GM08714 (cell line): ENCODE data around the gene DUOX2.
"Not testable (repeated sequence)": the region's sequence is repeated elsewhere in the genome, so short reads cannot be mapped to it uniquely, and the experiment has no call there.

Experiments
- H3K4me3 ChIP-seq: fragments of 200-500 bp; sonication (Bioruptor generic); 2 replicates; pipeline ENCODE4 v1.5.1; 2014; ENCODE audit warnings: mild to moderate bottlenecking, low read length, inconsistent platforms
- ZNF274 ChIP-seq: IDR thresholded peaks from 2 replicates; pipeline ENCODE4 v1.6.1; 2012; ENCODE audit warnings: mild to moderate bottlenecking, low read depth, low read length

DUOX2 gene

GRCh38 chr15:45089712-45090373, 24.1 kb downstream of the DUOX2 start:
- no peak for TF ChIP-seq ZNF274

GRCh38 chr15:45088801-45089711, 24.9 kb downstream of the DUOX2 start:
- TF ChIP-seq ZNF274: no peak
- no peak overlapping the region for H3K4me3 ChIP-seq

More at GRCh38 chr15:45089712-45090373, 24.1 kb downstream of the DUOX2 start:
- H3K4me3 ChIP-seq: no peak overlapping the region

DNA sequence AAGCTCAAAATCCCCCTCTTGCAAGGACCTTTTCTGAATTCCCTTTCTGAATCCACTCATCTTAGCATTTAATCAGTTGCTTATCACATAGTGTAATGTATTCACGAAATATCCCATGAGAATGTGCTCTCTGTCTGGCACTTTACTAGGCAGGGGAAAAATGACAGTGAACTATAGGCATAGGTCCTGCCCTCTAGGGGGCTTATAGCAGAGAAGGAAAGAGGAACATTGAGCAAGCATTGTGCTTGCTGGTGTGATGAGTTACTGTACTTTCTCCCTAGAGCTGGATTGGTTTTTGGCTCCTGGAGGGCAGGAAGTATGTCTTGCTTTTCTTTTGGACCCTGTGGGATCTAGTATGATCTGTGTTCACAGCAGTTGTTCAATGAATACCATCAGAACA, 26.5 kb downstream of the DUOX2 start:
- H3K4me3 ChIP-seq: no peak overlapping the region
- TF ChIP-seq ZNF274: no peak

DNA sequence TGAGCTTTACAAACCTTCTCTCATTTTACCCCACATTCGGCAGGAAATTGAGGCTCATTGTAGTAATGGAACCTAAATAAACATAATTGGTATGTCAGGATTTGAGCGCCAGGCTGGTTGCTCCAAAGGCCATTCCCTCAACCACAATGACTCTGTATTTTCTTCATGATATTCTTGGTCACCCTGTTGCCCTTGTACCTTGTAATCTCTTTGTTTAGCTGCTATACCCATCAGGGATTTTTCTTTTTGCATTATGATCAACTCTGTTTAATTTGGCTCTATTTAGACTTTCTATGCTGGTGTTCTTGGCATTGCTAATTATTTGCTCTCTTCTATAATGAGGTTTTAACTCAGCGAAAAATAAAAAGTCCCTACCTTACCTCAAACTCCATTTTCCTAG, 29.8 kb downstream of the DUOX2 start:
- no peak overlapping the region for H3K4me3 ChIP-seq
- TF ChIP-seq ZNF274: no peak

GRCh38 chr15:45083223-45083622, 30.7 kb downstream of the DUOX2 start:
- no peak overlapping the region for H3K4me3 ChIP-seq
- no peak for TF ChIP-seq ZNF274

GRCh38 chr15:45082412-45082811, 31.6 kb downstream of the DUOX2 start:
- H3K4me3 ChIP-seq: not testable (repeated sequence)

DNA sequence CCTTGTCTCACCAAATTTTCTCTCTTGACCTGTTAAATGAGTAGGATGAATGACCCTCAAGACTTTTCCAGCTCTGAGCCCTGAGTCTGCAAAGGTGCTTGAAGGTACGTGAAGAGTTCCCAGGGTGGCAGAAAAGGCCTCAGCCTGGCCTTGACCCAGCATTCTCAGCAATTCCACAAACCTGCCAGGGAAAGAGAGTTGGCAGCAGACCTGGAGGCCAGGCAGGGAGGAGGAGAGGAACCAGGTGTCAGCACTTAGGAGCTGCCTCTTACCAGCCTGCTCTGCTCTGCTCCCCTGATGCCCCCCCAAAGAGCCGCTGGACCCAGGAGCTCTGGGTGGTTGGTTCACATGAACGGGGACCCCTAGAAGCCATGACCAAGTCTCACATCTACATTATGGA, 33.4 kb downstream of the DUOX2 start:
- not testable (repeated sequence) for H3K4me3 ChIP-seq

DNA sequence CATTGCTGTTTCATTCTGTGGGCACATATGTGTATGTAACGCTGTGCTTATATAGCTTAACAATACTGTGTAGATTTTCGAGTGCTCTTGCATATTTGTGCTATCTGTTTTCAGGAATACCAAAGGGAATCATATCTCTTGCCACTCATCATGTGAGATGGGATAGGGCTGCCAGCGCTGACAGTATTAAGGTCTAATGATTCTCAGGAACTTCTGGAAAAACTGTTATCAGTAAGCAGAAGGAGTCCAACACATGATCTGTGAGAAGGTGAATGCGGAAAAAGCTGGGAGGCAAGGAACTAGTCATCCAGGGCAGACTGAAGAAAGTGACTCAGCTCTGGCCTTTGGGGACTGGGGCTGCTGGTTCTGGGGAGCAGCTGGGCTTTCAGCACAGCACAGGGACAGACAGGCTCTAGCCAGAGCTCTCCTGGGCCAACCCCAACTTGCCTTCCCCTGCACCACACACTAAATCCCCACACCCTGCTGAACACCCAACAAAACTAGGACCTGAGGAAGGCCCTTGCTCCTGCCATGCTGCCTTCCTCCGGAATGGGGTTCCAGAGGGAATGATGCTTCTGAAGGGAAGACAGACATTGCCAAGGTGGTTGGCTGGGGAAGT, 34.2 kb downstream of the DUOX2 start:
- not testable (repeated sequence) for H3K4me3 ChIP-seq

- not testable (repeated sequence) for H3K4me3 ChIP-seq
Measured at GRCh38 chr15:45079201-45079600, 34.8 kb downstream of the DUOX2 start.

DNA sequence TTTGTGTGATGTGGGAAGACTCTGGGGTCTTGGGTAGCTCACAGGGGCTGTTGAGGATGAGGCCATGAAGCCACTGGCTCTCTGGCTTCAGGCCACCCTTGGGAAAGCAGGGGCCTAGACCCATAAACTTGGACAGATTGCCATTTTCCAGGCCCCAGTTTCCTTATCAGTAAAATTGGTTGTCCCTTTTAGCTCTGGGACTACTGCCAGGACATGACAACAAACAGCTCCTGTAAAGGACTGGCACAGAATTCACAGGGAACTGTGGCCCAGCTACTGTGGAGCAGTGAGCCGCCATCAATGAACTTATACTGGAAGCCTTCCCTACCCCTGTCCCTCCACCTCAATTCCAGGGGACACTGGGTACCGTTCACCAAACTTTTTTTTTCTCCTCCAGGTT, 36.6 kb downstream of the DUOX2 start:
- H3K4me3 ChIP-seq: not testable (repeated sequence)

- not testable (repeated sequence) for H3K4me3 ChIP-seq
Measured at GRCh38 chr15:45075440-45076320, 38.3 kb downstream of the DUOX2 start.

GRCh38 chr15:45073602-45074001, 40.4 kb downstream of the DUOX2 start:
- H3K4me3 ChIP-seq: not testable (repeated sequence)

- H3K4me3 ChIP-seq: not testable (repeated sequence)
Measured at GRCh38 chr15:45069942-45070360, 44.0 kb downstream of the DUOX2 start.

DNA sequence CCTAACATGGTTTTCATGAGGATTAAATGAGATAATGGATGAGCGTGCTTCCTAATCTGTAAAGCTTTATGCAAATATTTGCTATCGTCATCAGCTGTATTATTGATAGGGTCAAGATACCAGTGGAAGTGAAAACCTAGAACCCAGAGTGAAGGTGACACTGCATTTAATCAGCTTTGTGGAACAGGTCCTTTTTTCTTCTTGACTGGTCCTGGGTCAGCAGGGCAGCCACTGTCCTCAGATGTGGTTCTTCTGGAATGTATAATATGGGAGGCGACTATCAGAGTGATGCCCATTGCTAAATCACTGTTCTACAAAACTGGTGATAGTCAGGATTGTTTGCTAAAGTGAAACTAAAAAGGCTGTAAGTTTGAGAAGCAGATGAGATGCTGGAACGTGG, 49.6 kb downstream of the DUOX2 start:
- no peak overlapping the region for H3K4me3 ChIP-seq
- no peak for TF ChIP-seq ZNF274

GRCh38 chr15:45062301-45062700, 51.7 kb downstream of the DUOX2 start:
- not testable (repeated sequence) for H3K4me3 ChIP-seq

- H3K4me3 ChIP-seq: not testable (repeated sequence)
Measured at GRCh38 chr15:45058690-45059675, 55.0 kb downstream of the DUOX2 start.

GRCh38 chr15:45052676-45053075, 61.3 kb downstream of the DUOX2 start:
- H3K4me3 ChIP-seq: not testable (repeated sequence)
